ENCODE results near the gene MRGPRG.
"Not testable (repeated sequence)": the region's sequence is repeated elsewhere in the genome, so short reads cannot be mapped to it uniquely, and the experiment has no call there.

MRGPRG gene

DNA sequence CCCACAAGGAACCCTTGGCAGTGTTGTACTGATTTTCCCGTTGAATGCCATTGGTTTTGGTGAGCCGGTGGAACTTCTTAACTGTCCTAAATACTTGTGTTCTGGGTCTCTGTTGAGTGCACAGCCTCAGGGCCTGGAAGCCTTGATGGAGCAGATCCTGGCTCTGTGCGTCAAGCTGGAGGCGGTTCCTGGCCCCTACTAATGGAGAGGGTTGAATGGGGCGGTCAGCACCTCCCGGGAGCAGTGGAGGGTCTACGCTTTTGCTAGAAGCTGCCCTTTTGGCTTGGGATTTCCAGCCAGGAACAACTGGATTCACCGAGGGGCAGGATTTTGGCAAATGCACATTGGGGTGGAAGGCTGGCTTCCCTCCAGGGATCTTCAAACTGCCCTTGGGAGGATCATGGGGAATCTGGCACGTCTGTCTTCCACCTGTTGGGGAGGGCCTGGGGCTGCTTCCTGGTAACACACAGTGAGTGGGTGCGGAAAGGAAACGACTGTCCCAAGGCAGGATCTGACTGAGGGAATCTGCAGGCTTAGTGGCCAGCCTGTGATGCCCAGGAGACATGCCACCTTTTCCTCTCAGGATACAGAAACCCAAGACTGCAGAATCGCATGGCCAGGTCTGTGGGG, 46.6 kb downstream of the MRGPRG start:
- H3K27ac Mint-ChIP-seq = no peak overlapping the region
- H3K4me1 Mint-ChIP-seq = peaks cover 9 to 13% of the 10 kb centered on the region in 2 donors
- peaks cover 0 to 7% of the 10 kb centered on the region in 2 donors for H3K36me3 Mint-ChIP-seq
- no peak overlapping the region for H3K4me3 Mint-ChIP-seq
- ATAC-seq (replicated peaks) (no peak), DNase-seq (no peak)
- peaks cover 27 to 37% of the 10 kb centered on the region in 2 donors for H3K27me3 Mint-ChIP-seq
- peaks cover 8 to 9% of the 10 kb centered on the region in 2 donors for H3K9me3 Mint-ChIP-seq

DNA sequence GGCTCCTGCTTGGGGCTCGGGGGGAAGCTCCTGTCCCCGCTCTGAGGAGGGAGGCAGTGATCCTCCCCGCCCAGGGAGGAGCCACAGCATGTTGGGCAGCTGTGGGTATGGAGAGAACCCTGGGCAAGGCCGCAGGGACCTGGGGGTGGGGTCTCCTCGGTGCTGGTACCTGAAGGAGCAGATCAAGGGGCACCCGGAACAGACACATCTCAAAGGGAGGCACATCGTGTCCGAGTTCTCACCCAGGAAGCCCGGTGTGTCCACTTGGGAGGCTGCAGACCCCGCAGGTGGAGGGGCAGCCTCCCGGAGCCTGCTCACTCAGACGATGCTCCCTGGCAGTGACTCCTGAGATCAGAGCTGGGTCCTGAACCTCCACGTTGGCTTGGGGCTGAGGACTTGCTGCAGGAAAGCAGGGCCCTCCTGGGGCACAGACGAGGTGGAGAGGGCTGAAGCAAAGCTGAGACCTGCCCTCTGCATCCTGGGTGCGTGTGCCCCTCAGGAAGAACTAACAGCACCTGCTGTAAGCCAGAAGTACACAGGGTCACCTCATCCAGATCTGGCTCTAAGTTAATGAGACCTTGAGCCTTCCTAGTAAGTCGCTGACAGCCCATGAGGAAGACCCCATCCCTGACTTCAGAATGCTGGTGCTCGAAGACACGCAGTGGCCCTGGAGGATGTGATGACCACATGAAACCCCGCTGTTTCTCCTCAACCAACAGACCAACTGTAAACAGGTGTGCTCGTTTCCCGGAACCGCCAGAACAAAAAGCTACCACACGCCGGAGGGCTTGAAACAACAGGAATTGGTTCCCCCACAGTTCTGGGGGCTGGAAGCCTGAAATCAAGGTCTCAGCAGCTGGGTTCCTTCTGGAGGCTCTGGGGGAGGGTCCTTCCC, 47.6 kb downstream of the MRGPRG start:
- Mint-ChIP-seq H3K9me3 (peaks cover 6 to 8% of the 10 kb centered on the region in 2 donors), H3K4me3 (no peak overlapping the region), H3K36me3 (peaks cover 0 to 7% of the 10 kb centered on the region in 2 donors), H3K27ac (no peak overlapping the region), H3K27me3 (peaks cover 34 to 47% of the 10 kb centered on the region in 2 donors), H3K4me1 (peaks cover 9 to 13% of the 10 kb centered on the region in 2 donors)
- ATAC-seq (replicated peaks) (no peak), DNase-seq (no peak)

DNA sequence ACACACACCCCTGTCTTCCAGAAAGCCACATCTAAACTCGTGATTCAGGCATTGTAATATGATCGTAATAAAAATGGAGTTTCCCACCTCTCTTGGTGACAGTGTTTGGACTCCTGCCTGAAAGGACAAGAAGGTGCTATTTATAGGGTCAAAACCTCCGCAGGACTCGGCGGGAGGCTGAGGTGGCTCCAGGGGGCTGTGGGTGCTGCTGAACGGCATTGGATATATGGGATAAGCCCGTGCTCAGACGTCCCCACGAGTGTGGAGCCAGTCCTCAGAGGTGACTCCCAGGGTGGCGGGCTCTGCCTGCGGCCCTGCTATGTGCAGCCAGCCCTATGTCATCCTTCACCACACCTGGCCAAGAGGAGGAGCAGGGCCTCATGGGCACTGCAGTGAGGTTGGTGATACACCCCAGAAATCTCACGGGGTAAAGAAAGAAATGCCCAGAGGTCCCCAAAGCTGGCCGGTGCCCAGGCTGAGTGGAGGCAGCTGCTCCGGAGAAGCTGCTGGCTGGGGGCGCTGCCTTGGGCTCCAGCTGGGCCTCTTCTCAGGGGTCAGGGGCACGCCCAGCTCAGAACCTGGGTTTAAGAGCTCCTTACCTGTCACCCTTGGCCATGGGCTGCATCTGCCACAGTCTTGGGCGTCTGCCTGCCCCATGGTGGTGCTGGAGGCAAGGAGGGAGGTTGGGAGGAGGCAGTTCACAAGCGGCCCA, 48.4 kb downstream of the MRGPRG start:
- H3K27ac Mint-ChIP-seq = no peak overlapping the region
- H3K36me3 Mint-ChIP-seq = no peaks in the 10 kb centered on the region
- peaks cover 12 to 19% of the 10 kb centered on the region in 2 donors for H3K4me1 Mint-ChIP-seq
- no peak overlapping the region for H3K4me3 Mint-ChIP-seq
- H3K27me3 Mint-ChIP-seq = peaks cover 32 to 49% of the 10 kb centered on the region in 2 donors
- DNase-seq (no peak), ATAC-seq (replicated peaks) (no peak)
- H3K9me3 Mint-ChIP-seq = no peaks in the 10 kb centered on the region

DNA sequence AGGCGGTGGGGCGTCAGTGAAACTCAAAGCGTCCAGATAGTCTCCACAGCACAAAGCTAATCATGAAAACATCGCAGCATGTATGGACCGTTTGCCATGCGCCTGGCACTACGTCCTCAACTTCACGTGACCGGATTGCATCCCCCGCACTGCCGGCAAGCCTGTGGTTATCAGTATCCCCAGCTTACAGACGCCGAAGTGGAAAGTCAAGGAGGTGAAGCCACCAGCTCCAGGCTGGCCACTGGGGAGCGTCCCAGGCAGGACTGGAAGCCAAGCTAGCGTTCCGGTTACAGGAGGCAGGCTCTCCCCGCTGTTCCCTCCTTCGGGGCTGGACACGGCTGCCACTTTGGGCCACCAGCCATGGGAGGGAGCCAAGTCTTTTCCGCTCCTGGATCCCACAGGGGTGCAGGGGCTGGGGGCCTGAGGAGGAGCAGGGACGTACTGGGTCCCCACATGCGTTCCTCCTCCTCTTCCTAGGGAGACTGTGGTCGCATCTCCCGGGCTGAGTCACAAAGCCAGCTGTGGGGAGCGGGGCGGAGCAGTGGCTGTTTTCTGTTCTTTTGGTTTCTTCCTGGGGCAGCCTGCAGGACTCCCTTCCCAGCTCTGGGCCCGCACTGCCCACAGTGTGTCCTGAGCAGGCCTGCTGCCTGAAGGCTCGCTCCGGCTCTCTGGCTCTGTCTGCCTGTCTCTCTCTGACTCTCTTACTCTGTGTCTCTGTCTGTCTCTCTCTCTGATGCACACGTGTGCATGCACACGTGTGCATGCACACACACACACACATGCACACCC, 49.2 kb downstream of the MRGPRG start:
- H3K4me1 Mint-ChIP-seq = peaks cover 12 to 19% of the 10 kb centered on the region in 2 donors
- peak; percentile 35 to 52 for ATAC-seq (replicated peaks)
- no peak overlapping the region for H3K4me3 Mint-ChIP-seq
- H3K27ac Mint-ChIP-seq = no peak overlapping the region
- no peaks in the 10 kb centered on the region for H3K9me3 Mint-ChIP-seq
- no peak for DNase-seq
- no peaks in the 10 kb centered on the region for H3K36me3 Mint-ChIP-seq
- peaks cover 32 to 49% of the 10 kb centered on the region in 2 donors for H3K27me3 Mint-ChIP-seq

DNA sequence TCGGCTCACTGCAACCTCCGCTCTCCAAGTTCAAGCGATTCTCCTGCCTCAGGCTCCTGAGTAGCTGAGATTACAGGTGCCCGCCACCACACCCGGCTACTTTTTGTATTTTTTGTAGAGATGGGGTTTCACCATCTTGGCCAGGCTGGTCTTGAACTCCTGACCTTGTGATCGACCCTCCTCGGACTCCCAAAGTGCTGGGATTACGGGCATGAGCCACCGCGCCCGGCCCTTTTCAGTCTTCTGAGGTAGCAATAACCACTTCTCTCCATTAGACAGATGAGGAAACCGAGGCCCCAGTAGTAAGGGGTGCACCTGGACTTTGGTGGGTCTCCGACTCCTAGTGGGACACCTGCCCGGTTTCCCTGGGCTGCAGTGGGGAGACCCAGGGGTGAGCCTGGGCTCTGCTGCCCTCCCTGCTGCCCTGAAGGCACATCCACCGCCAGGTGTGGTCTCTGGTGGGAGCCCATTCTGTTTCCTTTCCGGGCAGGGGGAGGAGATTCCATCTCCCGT, 49.8 kb downstream of the MRGPRG start:
- H3K27ac Mint-ChIP-seq; H3K36me3 Mint-ChIP-seq; DNase-seq; ATAC-seq (replicated peaks); H3K9me3 Mint-ChIP-seq; H3K4me3 Mint-ChIP-seq: not testable (repeated sequence)
- H3K27me3 Mint-ChIP-seq = peaks cover 35 to 56% of the 10 kb centered on the region in 2 donors
- H3K4me1 Mint-ChIP-seq = peaks cover 12 to 19% of the 10 kb centered on the region in 2 donors

All from stimulated activated naive B cell treated with anti-CD40 and anti-IgM and Interleukin-4, amounts not matched to agents 10 μg/mL and 1 μg/mL and 100 μg/mL, for 72 hours (primary cell).